HEK293 (cell line): Measurements from ENCODE around the gene ATP13A3.

Experiments
- CTCF ChIA-PET: fragments of 350-600 bp; formaldehyde crosslinking; extraction: SDS; loops from one replicate; lab custom pipeline; 2021; ENCODE audit warnings: antibody characterized with exemption; lab: Yijun Ruan, JAX
- POLR2A ChIA-PET: fragments of 300-600 bp; formaldehyde crosslinking; extraction: SDS; loops from one replicate; lab custom pipeline; 2020; ENCODE audit warnings: antibody characterized with exemption, inconsistent platforms; lab: Yijun Ruan, JAX
- H3K27ac ChIP-seq: fragments of 200-500 bp; sonication (Bioruptor generic); 2 replicates; pipeline ENCODE4 v1.5.1; 2014; ENCODE audit warnings: low read depth, low read length, control low read depth, inconsistent platforms; ENCODE audit errors: extremely low read depth
- H3K36me3 ChIP-seq, 2 experiments: fragments of 200-500 bp in 1 of 2; sonication (Bioruptor generic) in 1 of 2; 1 replicate in 1 of 2; 2 replicates in 1 of 2; pipeline ENCODE4 v1.5.1; 2014 to 2017; ENCODE audit warnings: inconsistent platforms in 2 of 2, low read length in 2 of 2; ENCODE audit not compliant: control insufficient read depth in 2 of 2, insufficient read depth in 1 of 2
- H3K4me1 ChIP-seq: fragments of 200-500 bp; sonication (Bioruptor generic); 2 replicates; pipeline ENCODE4 v1.5.1; 2014; ENCODE audit warnings: mild to moderate bottlenecking, low read length, inconsistent platforms; ENCODE audit not compliant: control insufficient read depth, insufficient read depth
- H3K4me3 ChIP-seq: 2 replicates; pipeline ENCODE4 v1.5.1; 2011; ENCODE audit warnings: low read depth, mild to moderate bottlenecking, control low read depth, low read length, moderate library complexity
- H3K9me3 ChIP-seq: fragments of 200-500 bp; sonication (Bioruptor generic); 2 replicates; pipeline ENCODE4 v1.5.1; 2014; ENCODE audit warnings: low read depth, low read length, inconsistent platforms; ENCODE audit not compliant: control insufficient read depth, insufficient read depth
- GLI2 ChIP-seq: fragments of 450-650 bp; formaldehyde crosslinking; IDR thresholded peaks from 2 replicates; pipeline ENCODE4; 2017; ENCODE audit warnings: missing biosample characterization, missing genetic modification characterization, low read depth, borderline replicate concordance
- KLF7 ChIP-seq: fragments of 450-650 bp; formaldehyde crosslinking; IDR thresholded peaks from 2 replicates; pipeline ENCODE4 v1.5.1; 2016; ENCODE audit warnings: missing biosample characterization, missing genetic modification characterization, borderline replicate concordance
- MEIS1 ChIP-seq: sonication (generic); formaldehyde crosslinking; IDR thresholded peaks from 2 replicates; pipeline ENCODE4 v1.8.1; 2022; ENCODE audit warnings: missing genetic modification reagents, mild to moderate bottlenecking, borderline replicate concordance
- SCRT2 ChIP-seq: fragments of 450-650 bp; formaldehyde crosslinking; IDR thresholded peaks from 2 replicates; pipeline ENCODE4 v1.5.1; 2016; ENCODE audit warnings: missing biosample characterization, missing genetic modification characterization
- ZBTB26 ChIP-seq: fragments of 450-650 bp; formaldehyde crosslinking; optimal IDR thresholded peaks from 2 replicates; pipeline ENCODE3; 2016; ENCODE audit warnings: missing biosample characterization, mild to moderate bottlenecking, missing genetic modification characterization
- ZFP69B ChIP-seq: fragments of 450-650 bp; formaldehyde crosslinking; IDR thresholded peaks from 2 replicates; pipeline ENCODE4 v1.5.1; 2016; ENCODE audit warnings: missing biosample characterization, missing genetic modification characterization
- ZIC2 ChIP-seq: fragments of 450-650 bp; formaldehyde crosslinking; IDR thresholded peaks from 2 replicates; pipeline ENCODE4 v1.5.1; 2016; ENCODE audit warnings: missing biosample characterization, missing genetic modification characterization
- ZNF24 ChIP-seq: fragments of 450-650 bp; formaldehyde crosslinking; IDR thresholded peaks from 2 replicates; pipeline ENCODE4 v1.5.1; 2016; ENCODE audit warnings: missing biosample characterization, missing genetic modification characterization
- ZNF37A ChIP-seq: fragments of 450-650 bp; IDR thresholded peaks from 2 replicates; pipeline ENCODE4 v1.5.1; 2018; ENCODE audit warnings: missing biosample characterization, missing genetic modification characterization
- ZNF416 ChIP-seq: fragments of 450-650 bp; formaldehyde crosslinking; IDR thresholded peaks from 2 replicates; pipeline ENCODE4 v1.5.1; 2016; ENCODE audit warnings: missing biosample characterization, missing genetic modification characterization
- ZNF473 ChIP-seq: fragments of 450-650 bp; formaldehyde crosslinking; IDR thresholded peaks from 2 replicates; pipeline ENCODE4 v1.5.1; 2017; ENCODE audit warnings: missing biosample characterization, missing genetic modification characterization
- ZNF645 ChIP-seq: fragments of 450-650 bp; formaldehyde crosslinking; IDR thresholded peaks from 2 replicates; pipeline ENCODE4; 2016; ENCODE audit warnings: missing biosample characterization, missing genetic modification characterization
- ZNF654 ChIP-seq: fragments of 450-650 bp; formaldehyde crosslinking; IDR thresholded peaks from 2 replicates; pipeline ENCODE4 v1.5.1; 2016; ENCODE audit warnings: low read depth, missing biosample characterization, missing genetic modification characterization
- ZNF658 ChIP-seq: fragments of 450-650 bp; formaldehyde crosslinking; IDR thresholded peaks from 2 replicates; pipeline ENCODE4; 2016; ENCODE audit warnings: missing biosample characterization, missing genetic modification characterization
- ZNF768 ChIP-seq: fragments of 450-650 bp; formaldehyde crosslinking; IDR thresholded peaks from 2 replicates; pipeline ENCODE4 v1.5.1; 2018; ENCODE audit warnings: missing biosample characterization, mild to moderate bottlenecking, missing genetic modification characterization
- ZSCAN5A ChIP-seq: fragments of 450-650 bp; formaldehyde crosslinking; IDR thresholded peaks from 2 replicates; pipeline ENCODE4 v1.5.1; 2016; ENCODE audit warnings: missing biosample characterization, missing genetic modification characterization
- TF ChIP-seq, protein P1 (sequence below): fragments of 450-650 bp; formaldehyde crosslinking; IDR thresholded peaks from 2 replicates; pipeline ENCODE4 v1.5.1; 2017; ENCODE audit warnings: missing biosample characterization, mild to moderate bottlenecking, missing genetic modification characterization, moderate library complexity
- TF ChIP-seq, protein P2 (sequence below): fragments of 450-650 bp; formaldehyde crosslinking; conservative IDR thresholded peaks from 2 replicates; pipeline ENCODE4 v1.5.1; 2016; ENCODE audit warnings: low read depth, missing biosample characterization, missing genetic modification characterization

ATP13A3 gene

DNA sequence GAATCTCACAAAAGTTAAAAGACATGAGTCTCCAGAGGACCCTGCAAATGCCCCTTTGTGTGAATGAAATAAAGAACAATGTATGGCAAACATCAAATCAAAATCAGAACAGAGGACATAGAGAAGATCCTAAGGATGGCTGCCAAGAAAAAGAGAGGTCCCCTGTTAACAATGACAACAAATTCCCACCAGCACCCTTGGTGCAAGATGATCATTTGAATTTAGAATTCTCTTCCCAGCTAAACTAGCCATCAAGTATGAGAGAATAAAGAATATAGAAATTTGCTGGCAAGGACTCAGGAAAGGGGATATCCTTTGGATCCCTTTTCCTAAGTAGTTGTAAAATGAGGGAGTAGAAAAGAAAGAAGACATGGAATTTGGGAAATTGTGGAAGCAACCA is 96.0 kb downstream of the ATP13A3 start:
- no peak overlapping the region for H3K27ac ChIP-seq
- H3K4me1 ChIP-seq = no peaks in the 10 kb centered on the region
- CTCF ChIA-PET = interaction anchor here (0.6 to 1.3 kb wide), 3 partner anchors 17 to 47 kb away, joined by 3 to 4 read pairs (median 3); no protein-coding TSS in a partner anchor
- TF ChIP-seq ZBTB26 = no peak
- TF ChIP-seq ZNF654 (tag by site-specific recombination) = no peak
- TF ChIP-seq, protein P1, sequence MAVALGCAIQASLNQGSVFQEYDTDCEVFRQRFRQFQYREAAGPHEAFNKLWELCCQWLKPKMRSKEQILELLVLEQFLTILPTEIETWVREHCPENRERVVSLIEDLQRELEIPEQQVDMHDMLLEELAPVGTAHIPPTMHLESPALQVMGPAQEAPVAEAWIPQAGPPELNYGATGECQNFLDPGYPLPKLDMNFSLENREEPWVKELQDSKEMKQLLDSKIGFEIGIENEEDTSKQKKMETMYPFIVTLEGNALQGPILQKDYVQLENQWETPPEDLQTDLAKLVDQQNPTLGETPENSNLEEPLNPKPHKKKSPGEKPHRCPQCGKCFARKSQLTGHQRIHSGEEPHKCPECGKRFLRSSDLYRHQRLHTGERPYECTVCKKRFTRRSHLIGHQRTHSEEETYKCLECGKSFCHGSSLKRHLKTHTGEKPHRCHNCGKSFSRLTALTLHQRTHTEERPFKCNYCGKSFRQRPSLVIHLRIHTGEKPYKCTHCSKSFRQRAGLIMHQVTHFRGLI (tag by site-specific recombination) = no peak
- no peak for TF ChIP-seq SCRT2 (tag by site-specific recombination)
- no peak for TF ChIP-seq KLF7
- TF ChIP-seq ZNF416 (tag by site-specific recombination) = no peak
- no peak for TF ChIP-seq ZNF658 (tag by site-specific recombination)
- no peak for TF ChIP-seq ZNF24 (tag by site-specific recombination)
- TF ChIP-seq GLI2 (tag by site-specific recombination) = no peak
- TF ChIP-seq ZSCAN5A = no peak
- TF ChIP-seq, protein P2, sequence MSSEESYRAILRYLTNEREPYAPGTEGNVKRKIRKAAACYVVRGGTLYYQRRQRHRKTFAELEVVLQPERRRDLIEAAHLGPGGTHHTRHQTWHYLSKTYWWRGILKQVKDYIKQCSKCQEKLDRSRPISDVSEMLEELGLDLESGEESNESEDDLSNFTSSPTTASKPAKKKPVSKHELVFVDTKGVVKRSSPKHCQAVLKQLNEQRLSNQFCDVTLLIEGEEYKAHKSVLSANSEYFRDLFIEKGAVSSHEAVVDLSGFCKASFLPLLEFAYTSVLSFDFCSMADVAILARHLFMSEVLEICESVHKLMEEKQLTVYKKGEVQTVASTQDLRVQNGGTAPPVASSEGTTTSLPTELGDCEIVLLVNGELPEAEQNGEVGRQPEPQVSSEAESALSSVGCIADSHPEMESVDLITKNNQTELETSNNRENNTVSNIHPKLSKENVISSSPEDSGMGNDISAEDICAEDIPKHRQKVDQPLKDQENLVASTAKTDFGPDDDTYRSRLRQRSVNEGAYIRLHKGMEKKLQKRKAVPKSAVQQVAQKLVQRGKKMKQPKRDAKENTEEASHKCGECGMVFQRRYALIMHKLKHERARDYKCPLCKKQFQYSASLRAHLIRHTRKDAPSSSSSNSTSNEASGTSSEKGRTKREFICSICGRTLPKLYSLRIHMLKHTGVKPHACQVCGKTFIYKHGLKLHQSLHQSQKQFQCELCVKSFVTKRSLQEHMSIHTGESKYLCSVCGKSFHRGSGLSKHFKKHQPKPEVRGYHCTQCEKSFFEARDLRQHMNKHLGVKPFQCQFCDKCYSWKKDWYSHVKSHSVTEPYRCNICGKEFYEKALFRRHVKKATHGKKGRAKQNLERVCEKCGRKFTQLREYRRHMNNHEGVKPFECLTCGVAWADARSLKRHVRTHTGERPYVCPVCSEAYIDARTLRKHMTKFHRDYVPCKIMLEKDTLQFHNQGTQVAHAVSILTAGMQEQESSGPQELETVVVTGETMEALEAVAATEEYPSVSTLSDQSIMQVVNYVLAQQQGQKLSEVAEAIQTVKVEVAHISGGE (tag by site-specific recombination) = no peak
- no peak for TF ChIP-seq ZFP69B
- no peaks in the 10 kb centered on the region for H3K9me3 ChIP-seq
- H3K4me3 ChIP-seq = no peak overlapping the region
- POLR2A ChIA-PET = no interaction called here
- H3K36me3 ChIP-seq = no peaks in the 10 kb centered on the region

DNA sequence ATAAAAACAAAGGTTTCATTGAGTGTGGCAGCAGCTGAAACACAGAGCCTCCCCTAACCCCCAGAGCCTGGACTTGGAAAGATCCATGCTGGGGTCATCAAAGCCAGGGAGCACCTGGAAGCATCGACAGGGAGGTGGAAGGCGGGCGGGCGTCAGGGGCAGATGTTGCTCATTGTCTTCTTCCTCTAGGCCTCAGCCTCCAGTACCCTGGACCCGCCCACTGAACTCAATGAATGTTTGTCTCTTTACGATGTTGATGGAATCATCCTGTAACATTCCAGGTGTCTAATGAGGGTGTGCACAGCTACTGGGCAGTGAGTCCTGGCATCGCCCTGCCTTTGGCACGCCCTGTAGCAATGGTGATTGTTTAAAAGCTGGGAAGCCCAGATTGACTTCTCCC is 97.5 kb downstream of the ATP13A3 start:
- no peaks in the 10 kb centered on the region for H3K9me3 ChIP-seq
- H3K27ac ChIP-seq = no peak overlapping the region
- H3K4me3 ChIP-seq = no peak overlapping the region
- no peaks in the 10 kb centered on the region for H3K36me3 ChIP-seq
- no peaks in the 10 kb centered on the region for H3K4me1 ChIP-seq
- ChIA-PET POLR2A (no interaction called here), CTCF (no interaction called here)
- TF ChIP-seq ZNF645 = no peak
- TF ChIP-seq ZNF473 = no peak
- TF ChIP-seq ZIC2 (tag by site-specific recombination) = no peak
- TF ChIP-seq MEIS1 (CRISPR knock-in tag) = no peak
- no peak for TF ChIP-seq ZNF24 (tag by site-specific recombination)
- TF ChIP-seq ZNF37A = no peak
- no peak for TF ChIP-seq ZNF768 (tag by site-specific recombination)
- TF ChIP-seq, all 188 proteins: peak for 0
